HCT116 (cell line): ENCODE results near the gene CSH2.
"Not testable (repeated sequence)": the region's sequence is repeated elsewhere in the genome, so short reads cannot be mapped to it uniquely, and the experiment has no call there.

Experiments
- CTCF ChIP-seq, 3 experiments: fragments of 200-600 bp in 1 of 3; sonication (generic) in 1 of 3; IDR thresholded peaks in 2 of 3; conservative IDR thresholded peaks in 1 of 3; 2 replicates each; pipeline ENCODE4 v1.5.1; 2012 to 2017; ENCODE audit warnings: low read depth in 2 of 3, low read length in 2 of 3, antibody characterized with exemption in 1 of 3, borderline replicate concordance in 1 of 3, control low read depth in 1 of 3, mild to moderate bottlenecking in 1 of 3, mixed read lengths in 1 of 3, mixed run types in 1 of 3, moderate library complexity in 1 of 3; ENCODE audit not compliant: insufficient read depth in 1 of 3
- FOSL1 ChIP-seq: IDR thresholded peaks from 2 replicates; pipeline ENCODE4 v1.6.1; 2012; ENCODE audit warnings: low read depth
- POLR2A ChIP-seq: IDR thresholded peaks from 2 replicates; pipeline ENCODE4 v1.7.0; 2011; ENCODE audit warnings: borderline replicate concordance; ENCODE audit not compliant: insufficient read depth, insufficient read length; ENCODE audit errors: extremely low read depth
- POLR2AphosphoS5 ChIP-seq: IDR thresholded peaks from 2 replicates; pipeline ENCODE4 v1.6.1; 2011; ENCODE audit warnings: mild to moderate bottlenecking, low read depth, low read length, moderate library complexity

- TF ChIP-seq POLR2A; FOSL1; CTCF (IDR thresholded peaks at IDR 0.05 in 2 of 3, conservative IDR thresholded peaks at IDR 0.05 in 1 of 3; ENCODE audit: borderline replicate concordance in 1 of 3, insufficient read depth in 1 of 3, low read depth in 2 of 3, low read length in 2 of 3); POLR2AphosphoS5: not testable (repeated sequence)
Measured at GRCh38 chr17:63920050-63920449, 46.6 kb upstream of the CSH2 start.
